Prostate gland (tissue), 2 donors: ENCODE data around the gene PLXDC2. TPM values are rescaled to one million over a fixed set of nuclear protein-coding genes. Genes with fewer than 3 reads are reported as not detected.

Experiments used
- DNase-seq: peaks from one replicate; pipeline ENCODE4 v3.0.0-alpha.2; 2019; ENCODE audit warnings: low spot score
- H3K27ac ChIP-seq, 2 donors: fragments of 200-600 bp; sonication (generic); 2 replicates each; pipeline ENCODE4 v1.5.1; 2017 to 2019
- H3K27me3 ChIP-seq: fragments of 200-600 bp; sonication (generic); replicated peaks from 2 replicates; pipeline ENCODE4 v1.5.1; 2019; ENCODE audit not compliant: insufficient read depth
- H3K36me3 ChIP-seq, 2 donors: fragments of 200-600 bp; sonication (generic); 1 replicate in 1 of 2; 2 replicates in 1 of 2; pipeline versions ENCODE4 v1.5.1 to v1.8.1; 2017 to 2019
- H3K4me1 ChIP-seq: fragments of 200-600 bp; sonication (generic); replicated peaks from 2 replicates; pipeline ENCODE4 v1.5.1; 2019
- H3K4me3 ChIP-seq, 2 donors: fragments of 200-600 bp; sonication (generic); 2 replicates each; pipeline ENCODE4 v1.5.1; 2017 to 2019
- H3K9me3 ChIP-seq: fragments of 200-600 bp; sonication (generic); 2 replicates; pipeline ENCODE4 v1.5.1; 2017
- CTCF ChIP-seq, 4 experiments: fragments of 200-600 bp in 2 of 4; fragments of 450-650 bp in 2 of 4; sonication (generic) in 2 of 4; IDR thresholded peaks; 1 replicate in 3 of 4; 2 replicates in 1 of 4; pipeline ENCODE4 v1.5.1; 2016 to 2019; ENCODE audit warnings: antibody characterized with exemption in 4 of 4, mild to moderate bottlenecking in 2 of 4, moderate library complexity in 2 of 4
- POLR2A ChIP-seq: fragments of 450-650 bp; IDR thresholded peaks from one replicate; pipeline ENCODE4 v1.6.1; 2016; ENCODE audit warnings: antibody characterized with exemption, mild to moderate bottlenecking
- POLR2AphosphoS5 ChIP-seq: sonication (generic); formaldehyde crosslinking; IDR thresholded peaks from one replicate; pipeline ENCODE4 v1.6.1; 2017; ENCODE audit warnings: antibody characterized with exemption
- WGBS: methylation state at CpG from one replicate; pipeline ENCODE4 v1.1.5; 2018; 5-methylcytosine and 5-hydroxymethylcytosine counted together
- intact Hi-C: fragments of 100-400 bp; cut with DNase I; formaldehyde crosslinking; loops from one replicate; pipeline ENCODE4 v1.14.2; 2022
- total RNA-seq, 2 donors: library from RNA; depleted of rRNA; stranded (reverse); fragments of >200 nt; gene quantifications; one replicate each; pipeline ENCODE4 v1.1.0, GENCODE V29; 2016

The PLXDC2 gene
- total RNA-seq, 2 donors from 2014 or later = 19.6 to 83.6 TPM

GRCh38 chr10:20257422-20257821 is 441.2 kb downstream of the PLXDC2 start:
- Histone ChIP-seq H3K27ac (no peak overlapping the region), H3K4me3 (no peak overlapping the region), H3K9me3 (no peaks in the 10 kb centered on the region), H3K36me3 (no peaks in the 10 kb centered on the region), H3K27me3 (no peaks in the 10 kb centered on the region), H3K4me1 (no peaks in the 10 kb centered on the region)
- TF ChIP-seq POLR2AphosphoS5 (no peak), POLR2A (no peak), CTCF (IDR thresholded peaks at IDR 0.05) (no peak)
- intact Hi-C loops = no loop called here
- 40% methylated on average over 2 of the region's 2 CpGs for WGBS
- DNase-seq = no peak

GRCh38 chr10:20265146-20265545 is 448.9 kb downstream of the PLXDC2 start:
- DNase-seq = no peak
- Histone ChIP-seq H3K27me3 (no peaks in the 10 kb centered on the region), H3K9me3 (no peaks in the 10 kb centered on the region), H3K4me3 (no peak overlapping the region), H3K4me1 (no peaks in the 10 kb centered on the region), H3K36me3 (no peaks in the 10 kb centered on the region), H3K27ac (no peak overlapping the region)
- 77% methylated on average over 1 of the region's 1 CpG for WGBS
- intact Hi-C loops = no loop called here
- TF ChIP-seq POLR2A (no peak), CTCF (IDR thresholded peaks at IDR 0.05) (no peak), POLR2AphosphoS5 (no peak)

DNA sequence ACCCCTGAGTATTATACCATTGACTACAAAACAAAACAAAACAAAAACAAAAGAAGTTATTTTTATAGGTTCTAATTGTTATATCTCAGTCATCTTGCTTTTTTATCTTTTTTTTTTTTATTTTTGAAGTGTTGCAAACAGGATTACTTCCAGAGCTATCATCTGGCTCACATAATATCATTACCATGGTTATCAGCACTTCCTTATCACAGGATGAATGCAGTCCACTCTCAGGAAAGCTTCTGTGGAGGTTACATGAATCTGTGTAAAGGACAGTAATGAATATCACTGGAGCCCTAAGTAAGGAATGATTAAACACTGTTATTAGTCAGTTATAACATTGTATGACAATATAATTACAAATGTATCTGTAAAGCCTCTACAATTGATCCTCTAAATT is 451.5 kb downstream of the PLXDC2 start:
- Histone ChIP-seq H3K36me3 (no peaks in the 10 kb centered on the region), H3K4me1 (no peaks in the 10 kb centered on the region), H3K9me3 (no peaks in the 10 kb centered on the region), H3K27ac (no peak overlapping the region), H3K27me3 (no peaks in the 10 kb centered on the region), H3K4me3 (no peak overlapping the region)
- intact Hi-C loops = no loop called here
- no peak for DNase-seq
- TF ChIP-seq POLR2A = no peak
- no peak for TF ChIP-seq CTCF (IDR thresholded peaks at IDR 0.05)
- TF ChIP-seq POLR2AphosphoS5 = no peak

DNA sequence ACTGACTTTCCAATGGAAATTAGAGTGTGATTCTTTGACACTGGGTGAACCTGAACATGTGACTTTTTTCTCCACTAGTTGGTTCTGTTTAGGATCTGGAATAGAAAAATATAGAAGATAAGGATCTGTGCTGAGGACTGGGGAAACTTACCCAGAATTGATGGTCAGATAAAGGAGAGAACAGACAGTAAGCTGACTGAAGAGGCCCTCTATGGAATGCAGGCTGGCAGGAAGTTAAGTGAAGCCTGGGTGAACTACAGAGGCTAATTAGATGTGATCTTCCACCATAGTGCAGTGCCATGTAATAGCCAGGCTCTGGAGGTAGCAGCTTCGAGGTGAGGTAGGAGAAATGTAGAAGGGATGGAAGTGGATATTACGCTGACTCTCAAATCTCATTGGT is 455.3 kb downstream of the PLXDC2 start:
- no peak overlapping the region for H3K4me3 ChIP-seq
- no peak for DNase-seq
- H3K4me1 ChIP-seq = no peaks in the 10 kb centered on the region
- no peaks in the 10 kb centered on the region for H3K9me3 ChIP-seq
- TF ChIP-seq CTCF (IDR thresholded peaks at IDR 0.05) (no peak), POLR2A (no peak), POLR2AphosphoS5 (no peak)
- H3K27ac ChIP-seq = no peak overlapping the region
- intact Hi-C loops = no loop called here
- 89% methylated on average over 2 of the region's 2 CpGs for WGBS
- no peaks in the 10 kb centered on the region for H3K36me3 ChIP-seq
- H3K27me3 ChIP-seq = no peaks in the 10 kb centered on the region

- 64% methylated on average over 2 of the region's 2 CpGs for WGBS
- TF ChIP-seq CTCF (IDR thresholded peaks at IDR 0.05) = no peak
- TF ChIP-seq POLR2AphosphoS5 = no peak
- TF ChIP-seq POLR2A = no peak
- Histone ChIP-seq H3K9me3 (no peaks in the 10 kb centered on the region), H3K27ac (no peak overlapping the region), H3K27me3 (no peaks in the 10 kb centered on the region), H3K4me3 (no peak overlapping the region), H3K4me1 (no peaks in the 10 kb centered on the region), H3K36me3 (no peaks in the 10 kb centered on the region)
- DNase-seq = no peak
- intact Hi-C loops = no loop called here
Measured at GRCh38 chr10:20272608-20273007, 456.4 kb downstream of the PLXDC2 start.
